K562 (cell line): ENCODE data around the gene LRRC8E. TPM values are rescaled to one million over a fixed set of nuclear protein-coding genes. Genes with fewer than 3 reads are reported as not detected.

Experiments
- CBX3 ChIP-seq, 2 experiments: IDR thresholded peaks; 1 replicate in 1 of 2; 2 replicates in 1 of 2; pipeline ENCODE4 v1.6.1; 2012; ENCODE audit warnings: inconsistent platforms in 2 of 2, low read length in 2 of 2, borderline replicate concordance in 1 of 2, control low read depth in 1 of 2
- FOXK1 ChIP-seq: sonication (generic); formaldehyde crosslinking; IDR thresholded peaks from 2 replicates; pipeline ENCODE4 v1.8.0; 2022; ENCODE audit warnings: missing genetic modification reagents, mild to moderate bottlenecking, borderline replicate concordance
- GTF2F1 ChIP-seq: IDR thresholded peaks from 2 replicates; pipeline ENCODE4 v1.6.1; 2011; ENCODE audit warnings: low read depth, low read length, improper control_type of control experiment
- HEY1 ChIP-seq: fragments of 250-450 bp; sonication (Bioruptor Pico); IDR thresholded peaks from 2 replicates; pipeline ENCODE4 v1.5.0; 2020; ENCODE audit warnings: mild to moderate bottlenecking, moderate library complexity, borderline replicate concordance
- NCOA2 ChIP-seq, 2 experiments: fragments of 450-650 bp; IDR thresholded peaks; 2 replicates each; pipeline ENCODE4 v1.6.1; 2018; ENCODE audit warnings: mild to moderate bottlenecking in 2 of 2, moderate library complexity in 1 of 2; ENCODE audit not compliant: partially characterized antibody in 2 of 2
- NELFE ChIP-seq: IDR thresholded peaks from 2 replicates; pipeline ENCODE4 v1.6.1; 2011; ENCODE audit warnings: mild to moderate bottlenecking; ENCODE audit not compliant: insufficient read depth, insufficient read length
- PCBP2 ChIP-seq: fragments of 200-400 bp; formaldehyde crosslinking; IDR thresholded peaks from 2 replicates; pipeline ENCODE4 v1.6.1; 2018; ENCODE audit warnings: low read length, low read depth, mild to moderate bottlenecking, moderate library complexity; ENCODE audit not compliant: poor library complexity, severe bottlenecking
- PHF21A ChIP-seq: fragments of 450-650 bp; IDR thresholded peaks from 2 replicates; pipeline ENCODE4 v1.6.1; 2017; ENCODE audit warnings: low read depth, borderline replicate concordance
- PHF8 ChIP-seq: fragments of 200-600 bp; sonication (generic); IDR thresholded peaks from 2 replicates; pipeline ENCODE4 v1.6.1; 2012; ENCODE audit warnings: mixed run types, mild to moderate bottlenecking, inconsistent platforms, low read length, moderate library complexity, borderline replicate concordance
- RBM25 ChIP-seq: fragments of 200-400 bp; formaldehyde crosslinking; IDR thresholded peaks from 2 replicates; pipeline ENCODE4 v1.6.1; 2018; ENCODE audit warnings: low read length, low read depth, moderate library complexity; ENCODE audit not compliant: severe bottlenecking
- RHOXF2B ChIP-seq: fragments of 250-450 bp; sonication (Bioruptor Pico); conservative IDR thresholded peaks from 2 replicates; pipeline ENCODE4 v1.5.1; 2021
- ZBTB26 ChIP-seq: fragments of 450-650 bp; formaldehyde crosslinking; IDR thresholded peaks from 2 replicates; pipeline ENCODE4 v1.4.0; 2022; ENCODE audit warnings: missing genetic modification characterization
- ZNF316 ChIP-seq: fragments of 450-650 bp; IDR thresholded peaks from 2 replicates; pipeline ENCODE4 v1.6.1; 2016
- polyA plus RNA-seq, 8 experiments: library from polyadenylated mRNA; depleted of rRNA in 4 of 8; stranded (reverse) in 5 of 8; unstranded in 3 of 8; fragments of >200 nt; fragmentation: Nextera tagmentation in 2 of 8; fragmentation: Illumina TruSeq in 1 of 8; extraction: Ambion mirVana in 2 of 8; extraction: Trizol in 1 of 8; gene quantifications; 2 replicates each; pipeline versions ENCODE4 v1.2.1 to v1.2.3, GENCODE V29; 2011 to 2014; ENCODE audit warnings: inconsistent platforms in 1 of 8, missing spikeins in 1 of 8
- total RNA-seq, 7 experiments: library from RNA; depleted of rRNA in 6 of 7; stranded (reverse); fragments of >200 nt in 6 of 7; fragmentation: Illumina TruSeq in 2 of 7; extraction: Trizol in 2 of 7; gene quantifications; 2 replicates each; pipeline versions ENCODE4 v1.2.1 to v1.2.3, GENCODE V29; 2011 to 2021; ENCODE audit warnings: low replicate concordance in 1 of 7
- TF ChIP-seq, protein P1 (sequence below): fragments of 250-450 bp; sonication (Bioruptor Pico); IDR thresholded peaks from 2 replicates; pipeline ENCODE4 v1.4.0; 2020
- TF ChIP-seq, protein P2 (sequence below): fragments of 250-450 bp; sonication (Bioruptor Pico); IDR thresholded peaks from 2 replicates; pipeline ENCODE4 v1.5.0; 2021; ENCODE audit warnings: mild to moderate bottlenecking, borderline replicate concordance

The LRRC8E gene
- total and polyA plus RNA-seq, 9 of the 15 experiments (the other 6 are each of a cell fraction or from before 2014, with no cell fraction given): 0.08 to 5.7 (median 3.5) TPM; not detected in 1

DNA sequence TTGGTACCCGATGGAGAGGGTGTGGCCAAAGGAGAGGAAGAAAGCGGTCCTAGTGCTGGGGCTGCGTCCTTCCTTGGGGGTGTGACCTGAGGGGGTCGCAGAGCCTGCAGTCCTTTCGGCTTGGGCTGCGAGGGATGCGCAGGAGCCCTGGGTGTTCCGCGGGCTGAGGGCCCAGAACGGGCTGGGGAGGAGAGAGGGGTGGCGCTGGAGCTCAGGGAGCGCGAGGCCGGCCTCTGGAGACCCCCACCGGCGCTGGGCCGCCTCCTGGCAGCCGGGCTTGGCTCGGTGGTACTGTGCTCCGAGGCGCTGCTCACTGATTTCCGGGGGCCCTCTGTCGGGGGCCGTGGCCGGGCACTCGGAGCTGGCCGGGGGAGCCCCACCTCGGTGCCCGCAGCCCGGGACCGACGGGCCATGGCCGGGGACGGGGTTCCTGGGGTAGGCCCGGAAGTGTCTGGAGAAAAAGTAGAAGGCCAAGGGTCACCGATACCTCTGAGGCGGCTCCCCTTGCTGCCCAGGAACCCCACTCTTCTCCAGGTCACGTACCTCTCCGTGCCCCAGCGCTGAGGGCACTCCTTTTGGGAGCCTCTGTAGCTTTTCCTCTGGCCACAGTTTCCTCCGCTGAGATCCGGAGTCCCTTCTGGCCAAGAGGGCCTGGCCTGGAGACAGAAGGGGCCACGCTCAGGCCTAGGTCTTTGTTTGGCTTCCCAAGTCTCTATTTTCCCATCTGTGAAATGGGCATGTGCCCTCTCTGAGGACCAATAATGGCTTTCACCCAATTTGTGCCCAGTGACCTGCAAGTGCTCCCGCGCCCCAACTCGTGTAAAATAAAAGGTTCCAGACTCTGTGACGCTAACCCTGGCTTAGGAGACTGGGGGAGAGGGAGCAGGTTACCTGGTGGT lies 15.8 kb upstream of the LRRC8E start (continued):
- TF ChIP-seq FOXK1 (CRISPR knock-in tag) (no peak), HEY1 (CRISPR knock-in tag) (no peak), CBX3 (IDR thresholded peaks at IDR 0.05; ENCODE audit: borderline replicate concordance in 1 of 2, low read length in 2 of 2) (peak in 1 of 2 experiments; percentile 68; a peak in 1 of 3 replicates), NCOA2 (IDR thresholded peaks at IDR 0.05; ENCODE audit: partially characterized antibody in 2 of 2) (no peak), RHOXF2B (CRISPR knock-in tag) (no peak), PHF8 (peak; percentile 18; the same call in 1 of the 2 replicates), NELFE (no peak), ZBTB26 (CRISPR knock-in tag) (no peak), RBM25 (peak; percentile 93), GTF2F1 (no peak), ZNF316 (no peak), PCBP2 (no peak), PHF21A (no peak)
- TF ChIP-seq, protein P1, sequence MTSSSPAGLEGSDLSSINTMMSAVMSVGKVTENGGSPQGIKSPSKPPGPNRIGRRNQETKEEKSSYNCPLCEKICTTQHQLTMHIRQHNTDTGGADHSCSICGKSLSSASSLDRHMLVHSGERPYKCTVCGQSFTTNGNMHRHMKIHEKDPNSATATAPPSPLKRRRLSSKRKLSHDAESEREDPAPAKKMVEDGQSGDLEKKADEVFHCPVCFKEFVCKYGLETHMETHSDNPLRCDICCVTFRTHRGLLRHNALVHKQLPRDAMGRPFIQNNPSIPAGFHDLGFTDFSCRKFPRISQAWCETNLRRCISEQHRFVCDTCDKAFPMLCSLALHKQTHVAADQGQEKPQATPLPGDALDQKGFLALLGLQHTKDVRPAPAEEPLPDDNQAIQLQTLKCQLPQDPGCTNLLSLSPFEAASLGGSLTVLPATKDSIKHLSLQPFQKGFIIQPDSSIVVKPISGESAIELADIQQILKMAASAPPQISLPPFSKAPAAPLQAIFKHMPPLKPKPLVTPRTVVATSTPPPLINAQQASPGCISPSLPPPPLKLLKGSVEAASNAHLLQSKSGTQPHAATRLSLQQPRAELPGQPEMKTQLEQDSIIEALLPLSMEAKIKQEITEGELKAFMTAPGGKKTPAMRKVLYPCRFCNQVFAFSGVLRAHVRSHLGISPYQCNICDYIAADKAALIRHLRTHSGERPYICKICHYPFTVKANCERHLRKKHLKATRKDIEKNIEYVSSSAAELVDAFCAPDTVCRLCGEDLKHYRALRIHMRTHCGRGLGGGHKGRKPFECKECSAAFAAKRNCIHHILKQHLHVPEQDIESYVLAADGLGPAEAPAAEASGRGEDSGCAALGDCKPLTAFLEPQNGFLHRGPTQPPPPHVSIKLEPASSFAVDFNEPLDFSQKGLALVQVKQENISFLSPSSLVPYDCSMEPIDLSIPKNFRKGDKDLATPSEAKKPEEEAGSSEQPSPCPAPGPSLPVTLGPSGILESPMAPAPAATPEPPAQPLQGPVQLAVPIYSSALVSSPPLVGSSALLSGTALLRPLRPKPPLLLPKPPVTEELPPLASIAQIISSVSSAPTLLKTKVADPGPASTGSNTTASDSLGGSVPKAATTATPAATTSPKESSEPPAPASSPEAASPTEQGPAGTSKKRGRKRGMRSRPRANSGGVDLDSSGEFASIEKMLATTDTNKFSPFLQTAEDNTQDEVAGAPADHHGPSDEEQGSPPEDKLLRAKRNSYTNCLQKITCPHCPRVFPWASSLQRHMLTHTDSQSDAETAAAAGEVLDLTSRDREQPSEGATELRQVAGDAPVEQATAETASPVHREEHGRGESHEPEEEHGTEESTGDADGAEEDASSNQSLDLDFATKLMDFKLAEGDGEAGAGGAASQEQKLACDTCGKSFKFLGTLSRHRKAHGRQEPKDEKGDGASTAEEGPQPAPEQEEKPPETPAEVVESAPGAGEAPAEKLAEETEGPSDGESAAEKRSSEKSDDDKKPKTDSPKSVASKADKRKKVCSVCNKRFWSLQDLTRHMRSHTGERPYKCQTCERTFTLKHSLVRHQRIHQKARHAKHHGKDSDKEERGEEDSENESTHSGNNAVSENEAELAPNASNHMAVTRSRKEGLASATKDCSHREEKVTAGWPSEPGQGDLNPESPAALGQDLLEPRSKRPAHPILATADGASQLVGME (CRISPR knock-in tag): no peak
- TF ChIP-seq, protein P2, sequence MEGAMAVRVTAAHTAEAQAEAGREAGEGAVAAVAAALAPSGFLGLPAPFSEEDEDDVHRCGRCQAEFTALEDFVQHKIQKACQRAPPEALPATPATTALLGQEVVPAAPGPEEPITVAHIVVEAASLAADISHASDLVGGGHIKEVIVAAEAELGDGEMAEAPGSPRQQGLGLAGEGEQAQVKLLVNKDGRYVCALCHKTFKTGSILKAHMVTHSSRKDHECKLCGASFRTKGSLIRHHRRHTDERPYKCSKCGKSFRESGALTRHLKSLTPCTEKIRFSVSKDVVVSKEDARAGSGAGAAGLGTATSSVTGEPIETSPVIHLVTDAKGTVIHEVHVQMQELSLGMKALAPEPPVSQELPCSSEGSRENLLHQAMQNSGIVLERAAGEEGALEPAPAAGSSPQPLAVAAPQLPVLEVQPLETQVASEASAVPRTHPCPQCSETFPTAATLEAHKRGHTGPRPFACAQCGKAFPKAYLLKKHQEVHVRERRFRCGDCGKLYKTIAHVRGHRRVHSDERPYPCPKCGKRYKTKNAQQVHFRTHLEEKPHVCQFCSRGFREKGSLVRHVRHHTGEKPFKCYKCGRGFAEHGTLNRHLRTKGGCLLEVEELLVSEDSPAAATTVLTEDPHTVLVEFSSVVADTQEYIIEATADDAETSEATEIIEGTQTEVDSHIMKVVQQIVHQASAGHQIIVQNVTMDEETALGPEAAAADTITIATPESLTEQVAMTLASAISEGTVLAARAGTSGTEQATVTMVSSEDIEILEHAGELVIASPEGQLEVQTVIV: no peak
